Measurements from ENCODE around the gene SPTAN1. TPM values are rescaled to one million over a fixed set of nuclear protein-coding genes. Genes with fewer than 3 reads are reported as not detected.
"Not testable (repeated sequence)": the region's sequence is repeated elsewhere in the genome, so short reads cannot be mapped to it uniquely, and the experiment has no call there.

Gene SPTAN1
- polyA plus RNA-seq (2014; cell fraction: cytosol; rRNA removed) = 59.9 and 65.0 TPM in 2 replicates
- polyA plus RNA-seq (2014; cell fraction: nucleus; rRNA removed) = 149 and 265 TPM in 2 replicates

GRCh38 chr9:128552153-128552743 is at the start of gene SPTAN1:
Gene SPTAN1 (plus strand): TSS chr9:128552587. CDS start chr9:128566741, 14,154 bp downstream.
- DNase-seq (ENCODE audit: low spot score) = peak; percentile 88

GRCh38 chr9:128503415-128503825 is 49.0 kb upstream of the SPTAN1 start:
- not testable (repeated sequence) for DNase-seq (ENCODE audit: low spot score)

- DNase-seq (ENCODE audit: low spot score) = no peak
Measured at GRCh38 chr9:128503870-128504269, 48.5 kb upstream of the SPTAN1 start.

GRCh38 chr9:128504485-128505413 is 47.6 kb upstream of the SPTAN1 start, which contains the start of gene GLE1:
Gene GLE1 (plus strand): TSS chr9:128504719. CDS start chr9:128504806, 87 bp downstream.
- DNase-seq (ENCODE audit: low spot score) = peak; percentile 91

- no peak for DNase-seq (ENCODE audit: low spot score)
Measured at GRCh38 chr9:128505414-128505765, 47.0 kb upstream of the SPTAN1 start.

GRCh38 chr9:128505906-128506305 is 46.5 kb upstream of the SPTAN1 start:
- DNase-seq (ENCODE audit: low spot score) = not testable (repeated sequence)

GRCh38 chr9:128512820-128513219 is 39.6 kb upstream of the SPTAN1 start:
- DNase-seq (ENCODE audit: low spot score) = no peak

GRCh38 chr9:128521956-128522355 is 30.4 kb upstream of the SPTAN1 start:
- no peak for DNase-seq (ENCODE audit: low spot score)

GRCh38 chr9:128523199-128523925 is 29.0 kb upstream of the SPTAN1 start:
- no peak for DNase-seq (ENCODE audit: low spot score)

- DNase-seq (ENCODE audit: low spot score) = no peak
Measured at GRCh38 chr9:128526720-128527119, 25.7 kb upstream of the SPTAN1 start.

- no peak for DNase-seq (ENCODE audit: low spot score)
Measured at GRCh38 chr9:128528445-128529160, 23.8 kb upstream of the SPTAN1 start.

GRCh38 chr9:128529191-128529590 is 23.2 kb upstream of the SPTAN1 start:
- no peak for DNase-seq (ENCODE audit: low spot score)

- no peak for DNase-seq (ENCODE audit: low spot score)
Measured at GRCh38 chr9:128532581-128532980, 19.8 kb upstream of the SPTAN1 start.

- no peak for DNase-seq (ENCODE audit: low spot score)
Measured at GRCh38 chr9:128540634-128541360, 11.6 kb upstream of the SPTAN1 start.

GRCh38 chr9:128546504-128546903 is 5.9 kb upstream of the SPTAN1 start:
- DNase-seq (ENCODE audit: low spot score) = no peak

GRCh38 chr9:128548876-128549275 is 3.5 kb upstream of the SPTAN1 start:
- no peak for DNase-seq (ENCODE audit: low spot score)

GRCh38 chr9:128550226-128550625 is 2.2 kb upstream of the SPTAN1 start:
- no peak for DNase-seq (ENCODE audit: low spot score)

GRCh38 chr9:128550770-128551656 is 1.4 kb upstream of the SPTAN1 start:
- DNase-seq (ENCODE audit: low spot score) = peak; percentile 20

- DNase-seq (ENCODE audit: low spot score) = peak; percentile 12
Measured at GRCh38 chr9:128551657-128552152, 682 bp upstream of the SPTAN1 start.
